ENCODE measurements around the gene ANKRD13A.

DNA sequence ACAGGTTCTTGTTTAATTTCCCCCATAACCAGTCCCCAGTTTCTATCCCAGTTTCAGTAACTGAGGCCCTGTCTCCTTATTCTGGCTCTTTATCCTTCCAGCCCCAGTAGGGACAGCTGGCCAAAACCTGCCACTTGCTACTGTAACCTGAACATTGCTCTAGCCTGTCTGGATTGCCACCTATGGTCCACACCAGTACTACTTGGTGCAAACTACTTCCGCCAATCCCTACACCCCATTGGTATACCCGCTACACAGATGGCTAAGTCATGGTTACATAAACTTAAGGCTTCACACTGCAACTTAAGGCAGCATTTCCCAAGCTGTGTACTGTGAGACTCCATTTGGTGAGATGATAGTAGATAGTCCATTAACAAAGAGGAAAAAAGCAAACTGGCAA lies 69.4 kb downstream of the ANKRD13A start:
- TF ChIP-seq TAF1 (IDR thresholded peaks at IDR 0.05; ENCODE audit: low read depth, low read length) (no peak), POLR2A (IDR thresholded peaks at IDR 0.05; ENCODE audit: low read depth, low read length) (no peak)
